Measurements from ENCODE around the gene RNF149. TPM values are rescaled to one million over a fixed set of nuclear protein-coding genes. Genes with fewer than 3 reads are reported as not detected.

Gene RNF149
- total and polyA plus RNA-seq, 2 donors (not counting 3 experiments of a cell fraction or from before 2014, with no cell fraction given): 31.3 to 66.6 TPM

DNA sequence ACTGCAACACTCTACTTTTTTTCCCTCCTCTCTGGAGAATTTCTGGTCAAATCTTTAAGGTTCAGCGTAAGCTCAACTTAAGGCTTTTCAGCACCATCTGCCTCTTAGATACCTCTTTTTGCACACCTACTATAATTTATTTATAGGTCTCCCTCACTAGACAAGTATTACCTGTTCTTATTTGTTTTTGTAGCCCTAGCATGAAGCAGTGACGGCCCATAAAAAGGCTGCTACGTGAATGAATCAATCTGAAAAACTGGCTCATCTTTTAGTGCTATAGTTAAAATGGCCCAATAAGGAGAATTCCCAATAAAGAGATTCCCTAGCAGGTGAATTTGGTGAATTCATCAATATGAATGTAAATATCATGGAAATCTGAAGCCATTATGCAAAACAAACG, 6.5 kb downstream of the RNF149 start:
- no peak overlapping the region for H3K4me2 ChIP-seq (ENCODE audit: insufficient read depth, low read length)
- no peak overlapping the region for H2AFZ ChIP-seq (ENCODE audit: low read depth, low read length)
- dilution Hi-C loops (cut with MboI; ENCODE audit: extremely low pct_ligation_motif_present, low sequenced_read_pairs): no loop called here
- DNase-seq (ENCODE audit: low read depth, low spot score) (no peak), FAIRE-seq (no peak)
- H3K27ac ChIP-seq (ENCODE audit: insufficient read depth, low read depth, low read length): no peak overlapping the region
- no peak overlapping the region for H3K9ac ChIP-seq (replicated peaks; ENCODE audit: extremely low read depth, insufficient read depth, low read length)
- H3K27me3 ChIP-seq (ENCODE audit: control insufficient read depth in 2 of 2, insufficient read depth in 2 of 2, low read length in 2 of 2): no peaks in the 10 kb centered on the region
- no TSS peak for BruUV-seq (replicated peaks)
- peaks cover 28% of the 10 kb centered on the region for H3K4me1 ChIP-seq (ENCODE audit: control insufficient read depth, extremely low read depth, insufficient read depth, low read length)
- H3K9me1 ChIP-seq (replicated peaks; ENCODE audit: control insufficient read depth, extremely low read depth, insufficient read depth, low read length): no peaks in the 10 kb centered on the region
- intact Hi-C loops (cut with micrococcal nuclease): no loop called here
- H3K79me2 ChIP-seq (ENCODE audit: control insufficient read depth, insufficient read depth, low read length): peaks cover 99% of the 10 kb centered on the region
- H4K20me1 ChIP-seq (replicated peaks; ENCODE audit: control insufficient read depth, extremely low read depth, insufficient read depth, low read length): peaks cover 12% of the 10 kb centered on the region
- CTCF ChIA-PET: interaction anchor here (1.6 kb wide), 1 partner anchor 10 kb away, joined by 3 read pairs; no protein-coding TSS in a partner anchor
- H3K9me3 ChIP-seq (replicated peaks; ENCODE audit: control insufficient read depth, insufficient read depth, low read length): no peaks in the 10 kb centered on the region
- H3K36me3 ChIP-seq (ENCODE audit: control insufficient read depth in 2 of 2, extremely low read depth in 1 of 2, insufficient read depth in 2 of 2, low read length in 2 of 2): no peaks in the 10 kb centered on the region
- POLR2A ChIA-PET: no interaction called here
- no peak overlapping the region for H3K4me3 ChIP-seq (replicated peaks in 1 of 3; ENCODE audit: insufficient read depth in 1 of 3, low read depth in 1 of 3, low read length in 3 of 3)
- TF ChIP-seq JUN (IDR thresholded peaks at IDR 0.05; ENCODE audit: borderline replicate concordance, insufficient read depth, insufficient read length, low read depth) (no peak), FOS (IDR thresholded peaks at IDR 0.05; ENCODE audit: borderline replicate concordance, insufficient read depth, low read length) (no peak), EZH2 (IDR thresholded peaks at IDR 0.05; ENCODE audit: borderline replicate concordance, low read depth, low read length, severe bottlenecking) (no peak), POLR2A (IDR thresholded peaks at IDR 0.05; ENCODE audit: low read depth, low read length) (no peak), POLR2AphosphoS5 (IDR thresholded peaks at IDR 0.05; ENCODE audit: insufficient read depth, low read depth, low read length) (no peak)

DNA sequence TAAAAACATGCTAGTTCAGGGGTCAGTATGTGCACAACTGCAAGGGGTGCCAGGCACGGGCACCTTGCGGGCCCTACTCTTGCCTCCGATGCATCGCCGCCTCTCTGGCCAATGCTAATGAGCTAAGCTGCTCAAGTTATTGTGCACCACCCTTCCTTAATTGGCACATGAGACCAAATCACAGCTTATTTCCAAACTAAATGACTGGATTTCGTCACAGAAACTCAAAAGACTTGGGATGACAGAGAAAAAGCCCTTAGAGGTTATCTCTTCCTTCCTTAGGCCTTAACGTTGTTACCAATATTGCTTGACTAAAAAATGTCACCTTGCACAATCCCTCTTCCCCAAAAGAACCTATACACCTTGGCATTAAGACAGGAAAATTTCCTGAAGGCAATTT, 7.7 kb downstream of the RNF149 start:
- dilution Hi-C loops (cut with MboI; ENCODE audit: extremely low pct_ligation_motif_present, low sequenced_read_pairs) (no loop called here), intact Hi-C loops (cut with micrococcal nuclease) (no loop called here)
- H3K36me3 ChIP-seq (ENCODE audit: control insufficient read depth in 2 of 2, extremely low read depth in 1 of 2, insufficient read depth in 2 of 2, low read length in 2 of 2): no peaks in the 10 kb centered on the region
- CTCF ChIA-PET: interaction anchor here (0.7 to 1.6 kb wide), 2 partner anchors 11 to 42 kb away, joined by 3 read pairs; no protein-coding TSS in a partner anchor
- H2AFZ ChIP-seq (ENCODE audit: low read depth, low read length): no peak overlapping the region
- H3K9ac ChIP-seq (replicated peaks; ENCODE audit: extremely low read depth, insufficient read depth, low read length): no peak overlapping the region
- no TSS peak for BruUV-seq (replicated peaks)
- no peaks in the 10 kb centered on the region for H3K9me1 ChIP-seq (replicated peaks; ENCODE audit: control insufficient read depth, extremely low read depth, insufficient read depth, low read length)
- no peak for DNase-seq (ENCODE audit: low read depth, low spot score)
- no peak for TF ChIP-seq POLR2AphosphoS5 (IDR thresholded peaks at IDR 0.05; ENCODE audit: insufficient read depth, low read depth, low read length)
- no peaks in the 10 kb centered on the region for H3K27me3 ChIP-seq (ENCODE audit: control insufficient read depth in 2 of 2, insufficient read depth in 2 of 2, low read length in 2 of 2)
- no peak overlapping the region for H3K4me2 ChIP-seq (ENCODE audit: insufficient read depth, low read length)
- no peak overlapping the region for H3K27ac ChIP-seq (ENCODE audit: insufficient read depth, low read depth, low read length)
- FAIRE-seq: no peak
- no peaks in the 10 kb centered on the region for H3K9me3 ChIP-seq (replicated peaks; ENCODE audit: control insufficient read depth, insufficient read depth, low read length)
- peaks cover 99% of the 10 kb centered on the region for H3K79me2 ChIP-seq (ENCODE audit: control insufficient read depth, insufficient read depth, low read length)
- H3K4me3 ChIP-seq (replicated peaks in 1 of 3; ENCODE audit: insufficient read depth in 1 of 3, low read depth in 1 of 3, low read length in 3 of 3): no peak overlapping the region
- H4K20me1 ChIP-seq (replicated peaks; ENCODE audit: control insufficient read depth, extremely low read depth, insufficient read depth, low read length): peaks cover 9% of the 10 kb centered on the region
- peaks cover 28% of the 10 kb centered on the region for H3K4me1 ChIP-seq (ENCODE audit: control insufficient read depth, extremely low read depth, insufficient read depth, low read length)
- POLR2A ChIA-PET: no interaction called here

All from endothelial cell of umbilical vein (primary cell).